ENCODE data around the gene CDH2.

DNA sequence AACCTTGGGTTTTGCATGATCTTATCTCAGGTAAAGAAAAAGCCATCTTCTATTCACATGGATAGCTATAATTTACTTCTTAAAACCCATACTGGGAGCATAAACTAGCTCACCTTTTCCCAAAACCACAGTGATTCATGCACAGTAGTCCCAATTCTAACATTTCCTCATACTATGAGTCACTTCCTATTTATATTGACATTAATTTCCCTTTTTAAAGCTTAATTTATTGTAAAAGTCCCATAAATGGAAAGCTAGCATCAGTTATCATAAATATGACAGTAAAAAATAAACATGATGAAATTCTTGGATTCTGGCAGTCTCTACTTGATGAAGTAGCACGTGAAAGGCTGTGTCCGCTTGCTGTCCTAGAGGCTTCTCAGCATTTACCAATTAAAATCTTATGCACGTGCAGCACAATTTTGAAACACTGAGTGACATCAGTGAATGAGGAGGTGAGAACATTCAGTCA is 180.1 kb downstream of the CDH2 start:
- TF ChIP-seq, protein P1, sequence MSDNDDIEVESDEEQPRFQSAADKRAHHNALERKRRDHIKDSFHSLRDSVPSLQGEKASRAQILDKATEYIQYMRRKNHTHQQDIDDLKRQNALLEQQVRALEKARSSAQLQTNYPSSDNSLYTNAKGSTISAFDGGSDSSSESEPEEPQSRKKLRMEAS (IDR thresholded peaks at IDR 0.05), result no peak
- TF ChIP-seq CTCF (IDR thresholded peaks at IDR 0.05; ENCODE audit: low read depth, low read length, missing input control), result no peak
